GM23338 (cell line): ENCODE results near the gene RAD23A. TPM values are rescaled to one million over a fixed set of nuclear protein-coding genes. Genes with fewer than 3 reads are reported as not detected.
"Not testable (repeated sequence)": the region's sequence is repeated elsewhere in the genome, so short reads cannot be mapped to it uniquely, and the experiment has no call there.

Experiments
- ATAC-seq: fragments of 200-7000 bp; cut with Tn5 transposase; 3 replicates; pipeline ENCODE4 v1.9.1; 2020
- DNase-seq: peaks from one replicate; pipeline ENCODE4 v3.0.0-alpha.2; 2015; ENCODE audit warnings: low spot score
- H2AFZ ChIP-seq: fragments of 200-600 bp; sonication (generic); 2 replicates; pipeline ENCODE4 v1.8.0; 2016; ENCODE audit warnings: antibody characterized with exemption, mild to moderate bottlenecking, moderate library complexity
- H3F3A ChIP-seq: fragments of 200-600 bp; sonication (generic); replicated peaks from 2 replicates; pipeline ENCODE4 v1.8.0; 2017; ENCODE audit warnings: antibody characterized with exemption, mixed run types, low read depth
- H3K27ac ChIP-seq: fragments of 200-600 bp; sonication (generic); 2 replicates; pipeline ENCODE4 v1.6.1; 2016; ENCODE audit warnings: low read depth
- H3K27me3 ChIP-seq: fragments of 200-600 bp; sonication (generic); 2 replicates; pipeline ENCODE4 v1.8.0; 2016; ENCODE audit warnings: mild to moderate bottlenecking, mixed run types, moderate library complexity; ENCODE audit not compliant: insufficient read depth
- H3K36me3 ChIP-seq: fragments of 200-600 bp; sonication (generic); 2 replicates; pipeline ENCODE4 v1.8.0; 2016; ENCODE audit warnings: mild to moderate bottlenecking; ENCODE audit not compliant: insufficient read depth
- H3K4me1 ChIP-seq: fragments of 200-600 bp; sonication (generic); 2 replicates; pipeline ENCODE4 v1.8.0; 2016; ENCODE audit warnings: mild to moderate bottlenecking, moderate library complexity; ENCODE audit not compliant: insufficient read depth
- H3K4me2 ChIP-seq: fragments of 200-600 bp; sonication (generic); 2 replicates; pipeline ENCODE4 v1.7.1; 2017; ENCODE audit warnings: mixed run types
- H3K4me3 ChIP-seq: fragments of 200-600 bp; sonication (generic); 2 replicates; pipeline ENCODE4 v1.6.1; 2016; ENCODE audit warnings: mixed run types
- H3K79me2 ChIP-seq: fragments of 200-600 bp; sonication (generic); replicated peaks from 2 replicates; pipeline ENCODE4 v1.8.0; 2017; ENCODE audit warnings: mild to moderate bottlenecking; ENCODE audit not compliant: insufficient read depth
- H3K9me2 ChIP-seq: fragments of 200-600 bp; sonication (generic); 2 replicates; pipeline ENCODE4 v1.8.0; 2017; ENCODE audit not compliant: insufficient read depth
- H4K20me1 ChIP-seq: fragments of 200-600 bp; sonication (generic); replicated peaks from 2 replicates; pipeline ENCODE4 v1.8.0; 2017; ENCODE audit warnings: mild to moderate bottlenecking; ENCODE audit not compliant: insufficient read depth
- H3K27ac Mint-ChIP-seq: 2 replicates; pipeline ENCODE4 v1.8.0; 2020; ENCODE audit warnings: inconsistent platforms, mild to moderate bottlenecking, moderate library complexity, mixed read lengths
- H3K27me3 Mint-ChIP-seq: 3 replicates; pipeline ENCODE4 v1.8.0; 2022; ENCODE audit warnings: low read depth, mild to moderate bottlenecking, moderate library complexity, mixed read lengths, inconsistent platforms; ENCODE audit not compliant: insufficient read depth, poor library complexity
- H3K36me3 Mint-ChIP-seq: 3 replicates; pipeline ENCODE4 v1.8.0; 2021; ENCODE audit warnings: low read depth, mild to moderate bottlenecking, inconsistent platforms, moderate library complexity, mixed read lengths
- H3K4me1 Mint-ChIP-seq: 3 replicates; pipeline ENCODE4 v1.8.0; 2020; ENCODE audit warnings: mild to moderate bottlenecking, inconsistent platforms, mixed read lengths
- H3K4me3 Mint-ChIP-seq: 3 replicates; pipeline ENCODE4 v1.8.0; 2021; ENCODE audit warnings: moderate library complexity, mild to moderate bottlenecking, inconsistent platforms, mixed read lengths
- H3K9me3 Mint-ChIP-seq: 3 replicates; pipeline ENCODE4 v1.8.0; 2020; ENCODE audit warnings: moderate library complexity, mild to moderate bottlenecking, inconsistent platforms, mixed read lengths
- CREB1 ChIP-seq: fragments of 250-450 bp; sonication (Bioruptor Pico); IDR thresholded peaks from 2 replicates; pipeline ENCODE4 v1.5.0; 2020; ENCODE audit warnings: low read depth, mild to moderate bottlenecking, moderate library complexity
- JUNB ChIP-seq: IDR thresholded peaks from one replicate; pipeline ENCODE4 v1.6.1; 2016; ENCODE audit warnings: antibody characterized with exemption; ENCODE audit not compliant: unreplicated experiment
- NANOG ChIP-seq: IDR thresholded peaks from 2 replicates; pipeline ENCODE4 v1.6.1; 2016; ENCODE audit warnings: antibody characterized with exemption, borderline replicate concordance
- ZNF114 ChIP-seq: fragments of 250-450 bp; sonication (Bioruptor Pico); IDR thresholded peaks from 2 replicates; pipeline ENCODE4 v1.5.0; 2020; ENCODE audit warnings: mild to moderate bottlenecking, moderate library complexity
- polyA plus RNA-seq: library from polyadenylated mRNA; unstranded; fragments of >200 nt; fragmentation: Nextera tagmentation; extraction: Ambion mirVana; gene quantifications from 2 replicates; pipeline ENCODE4 v1.2.1, GENCODE V29; 2016
- total RNA-seq: library from RNA; depleted of rRNA; stranded (reverse); fragments of >200 nt; shearing (Covaris generic); gene quantifications from 2 replicates; pipeline ENCODE4 v1.2.3, GENCODE V29; 2014
- TF ChIP-seq, protein P1 (sequence below): IDR thresholded peaks from 2 replicates; pipeline ENCODE4 v1.6.1; 2016; ENCODE audit warnings: antibody characterized with exemption
- TF ChIP-seq, protein P2 (sequence below): fragments of 250-450 bp; sonication (Bioruptor Pico); IDR thresholded peaks from 2 replicates; pipeline ENCODE4 v1.5.0; 2020; ENCODE audit warnings: mild to moderate bottlenecking, moderate library complexity
- TF ChIP-seq, protein P3 (sequence below): IDR thresholded peaks from one replicate; pipeline ENCODE4 v1.6.1; 2018; ENCODE audit warnings: antibody characterized with exemption; ENCODE audit not compliant: unreplicated experiment
- TF ChIP-seq, protein P4 (sequence below), 2 experiments: fragments of 200-600 bp in 1 of 2; sonication (generic) in 1 of 2; conservative IDR thresholded peaks; 2 replicates each; pipeline versions ENCODE4 v1.5.1 to v1.6.1; 2016 to 2017; ENCODE audit warnings: antibody characterized with exemption in 2 of 2, low read depth in 2 of 2, mild to moderate bottlenecking in 2 of 2, moderate library complexity in 1 of 2

The RAD23A gene
- total and polyA plus RNA-seq, 2 experiments from 2014 or later, result 69.7 to 127 TPM

DNA sequence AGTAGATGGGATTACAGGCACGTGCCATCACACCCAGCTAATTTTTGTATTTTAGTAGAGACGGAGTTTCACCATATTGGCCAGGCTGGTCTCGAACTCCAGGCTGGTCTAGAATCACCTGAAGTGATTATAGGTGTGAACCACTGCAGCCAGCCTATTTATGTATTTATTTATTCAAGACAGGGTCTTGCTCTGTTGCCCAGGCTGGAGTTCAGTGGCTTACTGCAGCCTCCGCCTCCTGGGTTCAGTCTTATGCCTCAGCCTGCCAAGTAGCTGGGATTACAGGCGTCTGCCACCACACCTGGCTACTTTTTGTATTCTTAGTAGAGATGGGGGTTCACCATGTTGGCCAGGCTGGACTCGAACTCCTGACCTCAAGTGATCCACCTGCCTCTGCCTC, 6.4 kb downstream of the RAD23A start:
- H3K36me3 Mint-ChIP-seq, result peaks cover 82% of the 10 kb centered on the region
- ATAC-seq, result not testable (repeated sequence)

DNA sequence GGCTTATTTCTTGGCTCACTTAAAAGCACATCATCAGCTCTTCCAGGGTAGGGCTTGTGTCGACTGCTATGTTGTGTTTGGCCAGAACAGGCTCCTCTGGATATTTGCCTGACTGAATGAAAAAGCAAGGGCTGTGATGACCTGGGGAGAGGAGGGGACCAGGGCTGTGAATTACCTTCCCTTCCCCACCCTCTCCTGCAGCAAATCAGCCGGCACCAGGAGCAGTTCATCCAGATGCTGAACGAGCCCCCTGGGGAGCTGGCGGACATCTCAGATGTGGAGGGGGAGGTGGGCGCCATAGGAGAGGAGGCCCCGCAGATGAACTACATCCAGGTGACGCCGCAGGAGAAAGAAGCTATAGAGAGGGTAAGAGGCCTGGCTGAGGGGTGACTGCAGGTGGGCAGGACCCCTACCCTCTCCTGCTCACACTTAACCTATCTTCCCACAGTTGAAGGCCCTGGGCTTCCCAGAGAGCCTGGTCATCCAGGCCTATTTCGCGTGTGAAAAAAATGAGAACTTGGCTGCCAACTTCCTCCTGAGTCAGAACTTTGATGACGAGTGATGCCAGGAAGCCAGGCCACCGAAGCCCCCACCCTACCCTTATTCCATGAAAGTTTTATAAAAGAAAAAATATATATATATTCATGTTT, 7.0 kb downstream of the RAD23A start:
- Histone ChIP-seq H3K4me3 (no peak overlapping the region), H2AFZ (no peak overlapping the region), H3K36me3 (peaks cover 18% of the 10 kb centered on the region; the same call in 1 of the 2 replicates), H3K27ac (peak overlapping the region; percentile 75), H3F3A (peaks cover 36% of the 10 kb centered on the region), H3K4me1 (peaks cover 18% of the 10 kb centered on the region), H3K9me2 (no peaks in the 10 kb centered on the region), H3K4me2 (no peak overlapping the region), H3K27me3 (no peaks in the 10 kb centered on the region), H4K20me1 (peaks cover 15% of the 10 kb centered on the region; the same call in 1 of the 2 replicates), H3K79me2 (peaks cover 35% of the 10 kb centered on the region)
- Mint-ChIP-seq H3K27ac (peak overlapping the region; percentile 88; the same call in 1 of the 2 replicates), H3K4me3 (no peak overlapping the region), H3K36me3 (peaks cover 78% of the 10 kb centered on the region), H3K9me3 (no peaks in the 10 kb centered on the region; the same call in 1 of the 3 replicates), H3K27me3 (peaks cover 30% of the 10 kb centered on the region), H3K4me1 (peaks cover 33% of the 10 kb centered on the region)
- DNase-seq (no peak), ATAC-seq (peak; percentile 11; the same call in 2 of the 3 replicates)
- TF ChIP-seq, protein P1, sequence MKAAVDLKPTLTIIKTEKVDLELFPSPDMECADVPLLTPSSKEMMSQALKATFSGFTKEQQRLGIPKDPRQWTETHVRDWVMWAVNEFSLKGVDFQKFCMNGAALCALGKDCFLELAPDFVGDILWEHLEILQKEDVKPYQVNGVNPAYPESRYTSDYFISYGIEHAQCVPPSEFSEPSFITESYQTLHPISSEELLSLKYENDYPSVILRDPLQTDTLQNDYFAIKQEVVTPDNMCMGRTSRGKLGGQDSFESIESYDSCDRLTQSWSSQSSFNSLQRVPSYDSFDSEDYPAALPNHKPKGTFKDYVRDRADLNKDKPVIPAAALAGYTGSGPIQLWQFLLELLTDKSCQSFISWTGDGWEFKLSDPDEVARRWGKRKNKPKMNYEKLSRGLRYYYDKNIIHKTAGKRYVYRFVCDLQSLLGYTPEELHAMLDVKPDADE, result no peak
- TF ChIP-seq JUNB, result no peak
- TF ChIP-seq CREB1, result no peak
- TF ChIP-seq, protein P2, sequence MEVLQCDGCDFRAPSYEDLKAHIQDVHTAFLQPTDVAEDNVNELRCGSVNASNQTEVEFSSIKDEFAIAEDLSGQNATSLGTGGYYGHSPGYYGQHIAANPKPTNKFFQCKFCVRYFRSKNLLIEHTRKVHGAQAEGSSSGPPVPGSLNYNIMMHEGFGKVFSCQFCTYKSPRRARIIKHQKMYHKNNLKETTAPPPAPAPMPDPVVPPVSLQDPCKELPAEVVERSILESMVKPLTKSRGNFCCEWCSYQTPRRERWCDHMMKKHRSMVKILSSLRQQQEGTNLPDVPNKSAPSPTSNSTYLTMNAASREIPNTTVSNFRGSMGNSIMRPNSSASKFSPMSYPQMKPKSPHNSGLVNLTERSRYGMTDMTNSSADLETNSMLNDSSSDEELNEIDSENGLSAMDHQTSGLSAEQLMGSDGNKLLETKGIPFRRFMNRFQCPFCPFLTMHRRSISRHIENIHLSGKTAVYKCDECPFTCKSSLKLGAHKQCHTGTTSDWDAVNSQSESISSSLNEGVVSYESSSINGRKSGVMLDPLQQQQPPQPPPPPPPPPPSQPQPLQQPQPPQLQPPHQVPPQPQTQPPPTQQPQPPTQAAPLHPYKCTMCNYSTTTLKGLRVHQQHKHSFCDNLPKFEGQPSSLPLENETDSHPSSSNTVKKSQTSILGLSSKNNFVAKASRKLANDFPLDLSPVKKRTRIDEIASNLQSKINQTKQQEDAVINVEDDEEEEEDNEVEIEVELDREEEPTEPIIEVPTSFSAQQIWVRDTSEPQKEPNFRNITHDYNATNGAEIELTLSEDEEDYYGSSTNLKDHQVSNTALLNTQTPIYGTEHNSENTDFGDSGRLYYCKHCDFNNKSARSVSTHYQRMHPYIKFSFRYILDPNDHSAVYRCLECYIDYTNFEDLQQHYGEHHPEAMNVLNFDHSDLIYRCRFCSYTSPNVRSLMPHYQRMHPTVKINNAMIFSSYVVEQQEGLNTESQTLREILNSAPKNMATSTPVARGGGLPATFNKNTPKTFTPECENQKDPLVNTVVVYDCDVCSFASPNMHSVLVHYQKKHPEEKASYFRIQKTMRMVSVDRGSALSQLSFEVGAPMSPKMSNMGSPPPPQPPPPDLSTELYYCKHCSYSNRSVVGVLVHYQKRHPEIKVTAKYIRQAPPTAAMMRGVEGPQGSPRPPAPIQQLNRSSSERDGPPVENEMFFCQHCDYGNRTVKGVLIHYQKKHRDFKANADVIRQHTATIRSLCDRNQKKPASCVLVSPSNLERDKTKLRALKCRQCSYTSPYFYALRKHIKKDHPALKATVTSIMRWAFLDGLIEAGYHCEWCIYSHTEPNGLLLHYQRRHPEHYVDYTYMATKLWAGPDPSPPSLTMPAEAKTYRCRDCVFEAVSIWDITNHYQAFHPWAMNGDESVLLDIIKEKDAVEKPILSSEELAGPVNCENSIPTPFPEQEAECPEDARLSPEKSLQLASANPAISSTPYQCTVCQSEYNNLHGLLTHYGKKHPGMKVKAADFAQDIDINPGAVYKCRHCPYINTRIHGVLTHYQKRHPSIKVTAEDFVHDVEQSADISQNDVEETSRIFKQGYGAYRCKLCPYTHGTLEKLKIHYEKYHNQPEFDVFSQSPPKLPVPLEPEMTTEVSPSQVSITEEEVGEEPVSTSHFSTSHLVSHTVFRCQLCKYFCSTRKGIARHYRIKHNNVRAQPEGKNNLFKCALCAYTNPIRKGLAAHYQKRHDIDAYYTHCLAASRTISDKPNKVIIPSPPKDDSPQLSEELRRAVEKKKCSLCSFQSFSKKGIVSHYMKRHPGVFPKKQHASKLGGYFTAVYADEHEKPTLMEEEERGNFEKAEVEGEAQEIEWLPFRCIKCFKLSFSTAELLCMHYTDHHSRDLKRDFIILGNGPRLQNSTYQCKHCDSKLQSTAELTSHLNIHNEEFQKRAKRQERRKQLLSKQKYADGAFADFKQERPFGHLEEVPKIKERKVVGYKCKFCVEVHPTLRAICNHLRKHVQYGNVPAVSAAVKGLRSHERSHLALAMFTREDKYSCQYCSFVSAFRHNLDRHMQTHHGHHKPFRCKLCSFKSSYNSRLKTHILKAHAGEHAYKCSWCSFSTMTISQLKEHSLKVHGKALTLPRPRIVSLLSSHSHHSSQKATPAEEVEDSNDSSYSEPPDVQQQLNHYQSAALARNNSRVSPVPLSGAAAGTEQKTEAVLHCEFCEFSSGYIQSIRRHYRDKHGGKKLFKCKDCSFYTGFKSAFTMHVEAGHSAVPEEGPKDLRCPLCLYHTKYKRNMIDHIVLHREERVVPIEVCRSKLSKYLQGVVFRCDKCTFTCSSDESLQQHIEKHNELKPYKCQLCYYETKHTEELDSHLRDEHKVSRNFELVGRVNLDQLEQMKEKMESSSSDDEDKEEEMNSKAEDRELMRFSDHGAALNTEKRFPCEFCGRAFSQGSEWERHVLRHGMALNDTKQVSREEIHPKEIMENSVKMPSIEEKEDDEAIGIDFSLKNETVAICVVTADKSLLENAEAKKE (CRISPR knock-in tag), result no peak
- no peak for TF ChIP-seq NANOG
- TF ChIP-seq ZNF114 (CRISPR knock-in tag), result no peak
- TF ChIP-seq, protein P3, sequence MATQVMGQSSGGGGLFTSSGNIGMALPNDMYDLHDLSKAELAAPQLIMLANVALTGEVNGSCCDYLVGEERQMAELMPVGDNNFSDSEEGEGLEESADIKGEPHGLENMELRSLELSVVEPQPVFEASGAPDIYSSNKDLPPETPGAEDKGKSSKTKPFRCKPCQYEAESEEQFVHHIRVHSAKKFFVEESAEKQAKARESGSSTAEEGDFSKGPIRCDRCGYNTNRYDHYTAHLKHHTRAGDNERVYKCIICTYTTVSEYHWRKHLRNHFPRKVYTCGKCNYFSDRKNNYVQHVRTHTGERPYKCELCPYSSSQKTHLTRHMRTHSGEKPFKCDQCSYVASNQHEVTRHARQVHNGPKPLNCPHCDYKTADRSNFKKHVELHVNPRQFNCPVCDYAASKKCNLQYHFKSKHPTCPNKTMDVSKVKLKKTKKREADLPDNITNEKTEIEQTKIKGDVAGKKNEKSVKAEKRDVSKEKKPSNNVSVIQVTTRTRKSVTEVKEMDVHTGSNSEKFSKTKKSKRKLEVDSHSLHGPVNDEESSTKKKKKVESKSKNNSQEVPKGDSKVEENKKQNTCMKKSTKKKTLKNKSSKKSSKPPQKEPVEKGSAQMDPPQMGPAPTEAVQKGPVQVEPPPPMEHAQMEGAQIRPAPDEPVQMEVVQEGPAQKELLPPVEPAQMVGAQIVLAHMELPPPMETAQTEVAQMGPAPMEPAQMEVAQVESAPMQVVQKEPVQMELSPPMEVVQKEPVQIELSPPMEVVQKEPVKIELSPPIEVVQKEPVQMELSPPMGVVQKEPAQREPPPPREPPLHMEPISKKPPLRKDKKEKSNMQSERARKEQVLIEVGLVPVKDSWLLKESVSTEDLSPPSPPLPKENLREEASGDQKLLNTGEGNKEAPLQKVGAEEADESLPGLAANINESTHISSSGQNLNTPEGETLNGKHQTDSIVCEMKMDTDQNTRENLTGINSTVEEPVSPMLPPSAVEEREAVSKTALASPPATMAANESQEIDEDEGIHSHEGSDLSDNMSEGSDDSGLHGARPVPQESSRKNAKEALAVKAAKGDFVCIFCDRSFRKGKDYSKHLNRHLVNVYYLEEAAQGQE, result no peak
- TF ChIP-seq, protein P4, sequence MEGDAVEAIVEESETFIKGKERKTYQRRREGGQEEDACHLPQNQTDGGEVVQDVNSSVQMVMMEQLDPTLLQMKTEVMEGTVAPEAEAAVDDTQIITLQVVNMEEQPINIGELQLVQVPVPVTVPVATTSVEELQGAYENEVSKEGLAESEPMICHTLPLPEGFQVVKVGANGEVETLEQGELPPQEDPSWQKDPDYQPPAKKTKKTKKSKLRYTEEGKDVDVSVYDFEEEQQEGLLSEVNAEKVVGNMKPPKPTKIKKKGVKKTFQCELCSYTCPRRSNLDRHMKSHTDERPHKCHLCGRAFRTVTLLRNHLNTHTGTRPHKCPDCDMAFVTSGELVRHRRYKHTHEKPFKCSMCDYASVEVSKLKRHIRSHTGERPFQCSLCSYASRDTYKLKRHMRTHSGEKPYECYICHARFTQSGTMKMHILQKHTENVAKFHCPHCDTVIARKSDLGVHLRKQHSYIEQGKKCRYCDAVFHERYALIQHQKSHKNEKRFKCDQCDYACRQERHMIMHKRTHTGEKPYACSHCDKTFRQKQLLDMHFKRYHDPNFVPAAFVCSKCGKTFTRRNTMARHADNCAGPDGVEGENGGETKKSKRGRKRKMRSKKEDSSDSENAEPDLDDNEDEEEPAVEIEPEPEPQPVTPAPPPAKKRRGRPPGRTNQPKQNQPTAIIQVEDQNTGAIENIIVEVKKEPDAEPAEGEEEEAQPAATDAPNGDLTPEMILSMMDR (conservative IDR thresholded peaks at IDR 0.05; ENCODE audit: low read depth in 2 of 2), result no peak

More for the DNA sequence above, 6.4 kb downstream of the RAD23A start:
- DNase-seq, H2AFZ ChIP-seq, H3K9me2 ChIP-seq, H3K4me3 Mint-ChIP-seq, H3K4me2 ChIP-seq, H3K27ac Mint-ChIP-seq, H3K27me3 ChIP-seq, H3K9me3 Mint-ChIP-seq, H3K4me3 ChIP-seq: not testable (repeated sequence)
- Histone ChIP-seq H3F3A (peaks cover 40% of the 10 kb centered on the region), H3K4me1 (peaks cover 24% of the 10 kb centered on the region), H4K20me1 (peaks cover 20% of the 10 kb centered on the region; the same call in 1 of the 2 replicates), H3K79me2 (peaks cover 36% of the 10 kb centered on the region), H3K36me3 (peaks cover 19% of the 10 kb centered on the region; the same call in 1 of the 2 replicates), H3K27ac (peak overlapping the region; percentile 75)
- peaks cover 36% of the 10 kb centered on the region for H3K4me1 Mint-ChIP-seq
- H3K27me3 Mint-ChIP-seq, result peaks cover 32% of the 10 kb centered on the region
